HG03196 (cell line): ENCODE results near the gene TTLL11.

Experiments
- ATAC-seq: cut with Tn5 transposase; IDR thresholded peaks from one replicate; pipeline ENCODE4 v1.9.1; 2021; ENCODE audit not compliant: unreplicated experiment

TTLL11 gene

DNA sequence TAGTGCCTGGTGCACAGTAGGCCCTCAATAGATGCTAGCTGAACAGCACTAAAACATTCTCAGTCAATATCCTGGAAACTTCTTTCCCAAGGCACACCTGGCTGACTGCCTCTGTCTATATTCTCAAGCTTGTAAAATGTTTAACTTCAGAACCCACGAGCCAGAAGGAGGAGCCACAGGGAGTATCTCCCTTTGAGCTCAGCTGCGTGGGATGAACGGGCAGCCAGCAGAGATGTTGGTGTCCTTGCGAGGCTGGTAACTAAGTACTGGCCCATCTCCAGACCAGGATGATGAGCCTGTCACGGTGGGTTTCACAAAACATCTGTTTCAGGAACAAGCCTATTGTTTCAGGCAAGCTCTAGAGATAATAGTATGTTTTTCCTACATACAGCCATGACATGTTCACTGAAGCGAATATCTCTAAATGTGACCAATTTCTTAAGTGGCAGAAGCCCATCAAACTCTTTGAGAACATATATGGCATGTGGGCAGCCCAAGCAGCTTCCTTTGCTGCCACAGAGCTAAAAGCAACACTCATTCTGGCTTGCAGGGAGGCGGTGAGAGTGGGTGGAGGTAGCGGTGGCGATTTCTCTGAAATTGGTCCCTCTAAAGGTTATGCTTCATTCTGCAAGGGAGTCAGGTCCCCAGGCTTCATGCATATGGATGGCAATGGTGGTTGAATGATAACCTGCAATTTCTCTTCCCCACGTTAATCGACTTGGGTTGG lies 206.2 kb downstream of the TTLL11 start:
- ATAC-seq: no peak

DNA sequence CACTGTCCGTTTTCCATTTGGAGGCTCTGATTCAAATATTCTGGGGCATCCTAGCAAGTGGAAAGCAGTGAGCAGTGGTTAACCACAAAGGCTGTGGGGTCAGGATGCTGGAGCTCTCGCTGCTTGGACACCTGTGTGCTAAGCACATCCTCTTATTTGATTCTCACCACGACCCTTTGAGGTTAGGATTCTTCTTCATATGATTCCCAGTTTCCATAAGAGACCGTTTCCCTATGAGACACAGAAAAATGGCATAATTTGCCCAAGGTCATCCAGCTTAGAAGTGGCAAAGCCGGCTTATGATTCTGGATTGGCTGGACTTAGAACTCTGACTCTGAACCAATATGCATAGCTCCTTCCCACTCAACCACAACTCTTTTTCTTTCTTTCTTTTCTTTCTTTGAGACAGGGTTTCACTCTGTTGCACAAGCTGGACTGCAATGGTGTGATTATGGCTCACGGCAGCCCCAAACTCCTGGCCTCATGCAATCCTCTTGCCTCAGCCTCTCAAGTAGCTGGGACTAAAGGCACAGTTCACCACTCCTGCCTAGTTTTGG lies 207.7 kb downstream of the TTLL11 start:
- ATAC-seq: no peak

- ATAC-seq: no peak
Observed at GRCh38 chr9:121884057-121884541, 209.0 kb downstream of the TTLL11 start.

GRCh38 chr9:121883281-121884056 lies 209.6 kb downstream of the TTLL11 start:
- no peak for ATAC-seq

DNA sequence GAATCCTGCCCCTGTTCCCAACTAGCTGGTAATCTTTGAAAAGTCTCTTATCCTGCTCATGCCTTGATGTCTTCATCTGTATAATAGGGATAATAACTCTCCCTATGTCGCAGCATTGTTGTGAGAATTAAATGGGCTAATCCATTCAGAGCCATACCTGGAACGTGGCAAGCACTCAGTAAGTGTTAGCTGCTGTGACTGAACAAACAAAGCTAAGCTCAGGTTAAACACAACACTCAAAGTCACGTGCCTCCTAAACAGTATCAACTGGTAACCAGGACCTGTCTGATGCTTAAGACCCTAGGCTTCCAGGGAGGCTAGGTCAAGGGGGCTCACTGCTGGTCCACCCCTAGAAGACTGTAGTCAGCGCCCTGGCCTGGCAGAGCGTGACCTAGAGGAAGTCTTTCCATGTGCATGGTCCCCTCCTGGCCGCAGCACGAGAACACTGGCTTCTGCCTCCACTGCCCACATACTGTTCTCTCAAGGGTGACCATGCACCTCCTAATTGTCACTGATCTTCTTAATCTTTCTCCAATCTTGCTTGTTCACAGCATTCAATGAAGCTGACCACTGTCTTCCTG lies 211.1 kb downstream of the TTLL11 start:
- ATAC-seq: no peak

GRCh38 chr9:121880343-121880898 lies 212.7 kb downstream of the TTLL11 start:
- no peak for ATAC-seq

DNA sequence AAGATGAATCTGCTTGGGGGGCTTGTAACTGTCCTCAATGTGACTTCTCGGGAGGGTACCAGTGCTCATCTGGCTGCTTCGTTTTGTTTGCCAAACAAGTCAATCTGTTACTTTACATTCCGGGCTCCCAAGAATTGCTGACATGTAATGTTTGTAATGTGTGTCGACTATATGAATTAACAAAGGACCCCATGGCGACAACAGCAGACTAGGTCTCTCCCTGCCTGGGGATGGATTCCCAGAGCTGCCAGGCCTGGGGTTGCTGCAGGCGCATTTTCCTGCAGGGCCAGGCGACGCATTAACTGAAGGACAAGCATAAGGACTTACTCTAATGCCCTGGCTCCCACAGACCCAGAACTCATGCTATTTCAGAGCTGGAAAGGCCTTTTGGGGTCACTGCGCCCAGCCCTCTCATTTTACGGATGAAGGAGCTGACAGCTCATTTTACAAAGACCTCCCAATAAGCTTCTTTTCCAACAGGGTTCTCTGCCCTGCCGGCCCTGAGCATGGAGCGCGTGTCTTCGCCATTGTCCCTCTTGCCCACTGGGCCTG lies 214.8 kb downstream of the TTLL11 start:
- ATAC-seq: no peak

GRCh38 chr9:121876658-121877271 lies 216.3 kb downstream of the TTLL11 start:
- ATAC-seq: no peak

GRCh38 chr9:121876255-121876654 lies 216.9 kb downstream of the TTLL11 start:
- ATAC-seq: no peak

DNA sequence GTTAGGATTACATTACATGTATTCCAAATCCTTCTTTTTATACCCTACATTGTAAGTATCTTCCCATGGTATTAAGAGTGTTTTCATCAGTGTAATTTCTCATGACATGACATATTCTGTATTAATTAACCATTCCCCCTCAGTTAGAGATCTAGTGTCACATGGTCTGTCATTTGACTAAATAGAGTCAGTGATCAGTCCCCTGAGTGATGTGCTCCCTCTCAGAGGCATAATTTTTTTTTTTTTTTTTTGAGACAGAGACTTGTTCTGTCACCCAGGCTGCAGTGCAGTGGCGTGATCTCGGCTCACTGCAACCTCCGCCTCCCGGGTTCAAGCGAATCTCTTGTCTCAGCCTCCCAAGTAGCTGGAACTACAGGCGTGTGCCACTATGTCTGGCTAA lies 218.6 kb downstream of the TTLL11 start:
- no peak for ATAC-seq

DNA sequence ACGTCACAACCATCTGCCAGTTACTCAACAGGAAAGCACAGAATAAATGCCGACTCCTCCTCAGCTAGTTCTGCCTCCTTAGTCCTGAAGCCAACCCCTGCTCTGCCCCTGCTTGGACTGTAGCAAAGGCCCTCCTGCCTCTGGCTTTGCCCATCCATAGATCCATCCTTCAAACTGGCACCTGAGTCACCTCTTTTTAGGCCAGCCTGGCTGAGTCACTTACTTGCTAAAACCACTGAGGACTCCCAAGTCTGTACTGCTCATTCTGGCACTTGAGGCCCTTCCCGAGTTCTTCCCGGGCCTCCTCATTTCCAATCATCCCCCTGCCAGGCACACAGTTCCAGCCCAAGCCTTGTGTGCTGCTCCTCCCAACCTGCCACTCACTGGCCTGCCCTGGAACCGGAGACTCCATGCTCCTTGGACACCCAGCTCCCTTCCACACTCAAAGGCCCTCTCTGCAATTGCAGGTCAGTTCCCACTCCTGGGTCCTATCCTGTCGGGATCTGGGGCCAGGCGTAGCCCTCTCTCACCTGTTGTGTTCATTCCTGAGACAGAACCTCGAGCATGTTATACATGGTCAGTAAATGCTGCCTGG lies 221.6 kb downstream of the TTLL11 start:
- ATAC-seq: no peak

- ATAC-seq: no peak
Observed at GRCh38 chr9:121870271-121870670, 222.8 kb downstream of the TTLL11 start.

DNA sequence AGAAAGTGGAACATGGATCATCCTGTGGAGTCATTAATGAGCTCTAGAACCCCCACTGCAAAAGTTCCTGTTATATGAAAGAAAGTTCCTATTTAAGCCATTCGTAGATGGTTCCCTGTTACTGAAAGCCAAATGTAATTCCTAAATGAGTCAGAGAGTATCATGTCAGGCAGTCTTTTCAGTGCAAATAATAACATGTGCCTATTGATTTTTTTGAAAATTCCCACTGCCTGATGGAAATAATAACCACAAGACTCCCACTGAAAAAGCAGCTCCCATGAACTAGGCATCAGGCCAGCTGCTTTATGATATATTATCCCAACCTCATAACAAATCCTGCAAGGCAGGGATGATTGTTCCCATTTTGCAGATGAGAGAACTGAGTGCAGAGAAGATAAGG lies 224.5 kb downstream of the TTLL11 start:
- ATAC-seq: no peak

DNA sequence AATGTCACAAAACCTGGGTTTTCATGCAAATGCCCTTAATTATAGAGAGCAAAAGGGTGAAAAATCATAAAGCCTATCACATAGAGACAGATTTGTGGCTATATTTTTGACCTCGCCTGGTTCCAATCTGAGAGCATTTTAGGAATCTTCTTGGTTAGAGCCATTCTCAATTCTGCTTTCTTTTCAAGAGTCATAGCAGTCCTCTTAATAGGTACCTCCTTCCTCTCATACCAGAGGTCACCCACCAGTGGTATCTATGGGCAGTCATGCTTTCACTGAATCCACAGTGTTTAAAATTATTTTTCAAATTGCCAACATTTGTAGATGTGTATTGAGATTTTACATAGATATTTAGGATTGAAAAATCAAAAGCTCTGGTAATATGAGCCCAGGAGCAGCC lies 226.2 kb downstream of the TTLL11 start:
- ATAC-seq: no peak

- ATAC-seq: no peak
Observed at GRCh38 chr9:121865884-121866283, 227.2 kb downstream of the TTLL11 start.

DNA sequence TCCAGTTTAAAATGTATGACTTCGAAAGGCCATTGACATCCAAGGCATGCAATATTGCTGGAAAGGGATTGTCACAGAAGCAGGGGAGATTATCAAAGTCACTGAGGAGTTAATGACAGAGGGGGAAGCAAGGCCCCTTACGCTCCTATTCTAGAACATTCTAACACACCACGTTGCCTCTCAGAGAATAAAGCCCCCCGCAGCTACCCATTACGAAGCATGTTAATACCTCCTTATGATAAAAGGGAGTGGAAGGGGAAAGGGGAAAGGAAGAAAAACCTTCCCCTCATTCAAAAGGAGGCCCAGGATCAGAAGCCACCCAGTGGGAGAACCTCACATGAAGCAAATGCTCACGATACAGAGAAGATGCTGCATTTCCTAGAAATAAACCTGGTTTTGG lies 228.0 kb downstream of the TTLL11 start:
- ATAC-seq: no peak

GRCh38 chr9:121863955-121864354 lies 229.2 kb downstream of the TTLL11 start:
- no peak for ATAC-seq

DNA sequence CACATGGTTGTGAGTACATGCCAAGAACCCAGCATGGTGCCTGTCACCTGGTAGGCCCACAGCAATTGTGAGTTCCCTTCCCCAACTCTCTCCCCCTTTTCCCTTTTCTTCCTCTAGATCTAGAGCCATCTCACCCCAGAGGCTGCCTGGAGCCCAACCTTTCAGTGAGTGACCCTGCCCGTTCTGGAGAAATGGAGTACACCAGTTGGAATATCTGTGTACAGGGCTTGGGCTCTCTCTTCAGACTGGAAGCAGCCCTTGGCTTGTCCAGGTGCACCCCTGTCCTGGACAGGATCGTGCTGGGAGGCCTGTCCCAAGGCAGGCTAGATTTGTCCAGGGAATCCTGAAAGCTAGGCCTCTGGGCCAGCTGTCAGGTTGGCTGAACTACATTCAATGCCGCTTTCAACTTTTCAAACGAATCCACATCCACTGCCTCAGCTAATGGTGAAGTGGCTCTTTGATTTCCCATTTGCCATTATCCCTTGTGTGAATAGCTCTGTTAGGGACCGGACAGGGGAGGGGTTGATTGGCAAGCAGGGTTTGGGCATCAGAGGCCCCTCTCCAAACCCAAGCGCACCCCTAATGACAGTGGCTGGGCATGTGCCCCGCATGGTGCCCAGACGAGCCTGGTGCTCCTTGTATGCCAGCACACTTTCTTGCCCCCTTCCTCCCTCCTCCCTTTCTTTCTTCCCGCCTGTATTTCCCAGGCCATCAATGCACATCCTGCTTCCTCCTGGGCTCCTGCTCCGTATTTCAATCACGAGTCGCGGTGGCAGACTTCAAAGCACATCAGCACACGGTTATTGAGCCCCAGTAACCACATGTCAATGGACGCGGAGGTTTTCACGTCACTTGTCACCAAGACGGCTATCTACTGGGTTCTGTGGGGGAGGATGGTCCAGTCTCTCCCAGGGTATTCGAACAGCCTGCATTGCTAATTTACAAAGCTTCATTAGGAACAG lies 230.5 kb downstream of the TTLL11 start:
- ATAC-seq: no peak
